Tibial nerve (tissue), 4 donors: ENCODE measurements around the gene SLC33A1. TPM values are rescaled to one million over a fixed set of nuclear protein-coding genes. Genes with fewer than 3 reads are reported as not detected.

ENCODE experiments used
- DNase-seq, 2 donors: peaks; one replicate each; pipeline ENCODE4 v3.0.0-alpha.2; 2019; ENCODE audit warnings: low spot score in 2 of 2
- H3K27ac ChIP-seq, 4 donors: fragments of 200-600 bp; sonication (generic) in 3 of 4; one replicate each; pipeline ENCODE4 v1.5.1; 2017 to 2019; ENCODE audit warnings: mild to moderate bottlenecking in 1 of 4
- H3K27me3 ChIP-seq, 2 donors: fragments of 200-600 bp; sonication (generic) in 1 of 2; one replicate each; pipeline versions ENCODE4 v1.5.1 to v1.6.0; 2017 to 2019
- H3K36me3 ChIP-seq, 3 donors: fragments of 200-600 bp; sonication (generic); one replicate each; pipeline ENCODE4 v1.5.1; 2018 to 2019
- H3K4me1 ChIP-seq, 4 donors: fragments of 200-600 bp; sonication (generic) in 3 of 4; one replicate each; pipeline ENCODE4 v1.5.1; 2017 to 2019
- H3K4me3 ChIP-seq, 4 donors: fragments of 200-600 bp; sonication (generic) in 3 of 4; one replicate each; pipeline ENCODE4 v1.5.1; 2017 to 2019; ENCODE audit warnings: mild to moderate bottlenecking in 1 of 4, moderate library complexity in 1 of 4
- H3K9me3 ChIP-seq, 4 donors: fragments of 200-600 bp; sonication (generic) in 3 of 4; one replicate each; pipeline ENCODE4 v1.5.1; 2017 to 2019
- EP300 ChIP-seq, 2 donors: sonication (generic); formaldehyde crosslinking; IDR thresholded peaks; one replicate each; pipeline ENCODE4 v1.6.1; 2017; ENCODE audit warnings: antibody characterized with exemption in 2 of 2, mild to moderate bottlenecking in 1 of 2
- POLR2A ChIP-seq, 2 donors: fragments of 450-650 bp; IDR thresholded peaks; one replicate each; pipeline ENCODE4 v1.6.1; 2017; ENCODE audit warnings: antibody characterized with exemption in 2 of 2, mild to moderate bottlenecking in 2 of 2, moderate library complexity in 2 of 2
- WGBS, 2 donors: methylation state at CpG; one replicate each; pipeline ENCODE4 v1.1.5; 2018; 5-methylcytosine and 5-hydroxymethylcytosine counted together
- total RNA-seq, 4 donors: library from RNA; depleted of rRNA; stranded (reverse); fragments of >200 nt; gene quantifications; one replicate each; pipeline ENCODE4 v1.1.0, GENCODE V29; 2016
- TF ChIP-seq, protein P1 (sequence below), 5 experiments: fragments of 200-600 bp in 3 of 5; fragments of 450-650 bp in 2 of 5; sonication (generic) in 3 of 5; IDR thresholded peaks; one replicate each; pipeline ENCODE4 v1.5.1; 2016 to 2019; ENCODE audit warnings: antibody characterized with exemption in 5 of 5, mild to moderate bottlenecking in 3 of 5, moderate library complexity in 2 of 5

Gene SLC33A1
- total RNA-seq, 4 donors from 2014 or later, result 26.4 to 30.6 (median 29.6) TPM

DNA sequence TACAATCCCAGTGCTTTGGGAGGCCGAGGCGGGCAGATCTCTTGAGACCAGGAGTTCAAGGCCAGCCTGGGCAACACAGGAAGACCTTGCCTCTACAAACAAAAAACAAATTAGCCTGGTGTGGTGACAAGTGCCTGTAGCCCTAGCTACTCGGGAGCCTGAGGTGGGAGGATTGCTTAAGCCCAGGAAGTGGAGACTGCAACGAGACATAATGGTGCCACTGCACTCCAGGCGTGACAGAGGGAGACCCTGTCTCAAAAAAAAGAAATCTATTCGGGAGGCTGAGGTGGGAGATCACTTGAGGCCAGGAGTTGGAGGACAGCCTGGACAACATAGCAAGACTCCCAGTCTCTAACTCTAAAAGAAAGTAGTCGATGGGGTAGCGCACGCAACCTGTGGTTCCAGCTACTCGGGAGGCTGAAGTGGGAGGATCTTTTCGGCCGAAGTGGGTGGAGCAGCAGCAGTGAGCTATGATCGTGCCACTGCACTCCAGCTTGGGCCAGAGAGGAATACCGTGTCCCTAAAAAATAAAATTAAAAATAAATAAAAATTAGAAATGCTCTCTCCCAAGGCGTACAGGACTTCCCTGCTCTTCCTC, 48.9 kb downstream of the SLC33A1 start:
- Histone ChIP-seq H3K9me3 (no peaks in the 10 kb centered on the region), H3K4me3 (peak overlapping the region; percentile 80 to 99 (median 90)), H3K36me3 (peaks cover 0 to 23% (median 0%) of the 10 kb centered on the region in 3 donors), H3K4me1 (peaks cover 0 to 16% (median 0%) of the 10 kb centered on the region in 4 donors), H3K27me3 (no peaks in the 10 kb centered on the region), H3K27ac (peak overlapping the region; percentile 89 to 96 (median 95))
- no peak for TF ChIP-seq EP300 (IDR thresholded peaks at IDR 0.05)
- TF ChIP-seq, protein P1, sequence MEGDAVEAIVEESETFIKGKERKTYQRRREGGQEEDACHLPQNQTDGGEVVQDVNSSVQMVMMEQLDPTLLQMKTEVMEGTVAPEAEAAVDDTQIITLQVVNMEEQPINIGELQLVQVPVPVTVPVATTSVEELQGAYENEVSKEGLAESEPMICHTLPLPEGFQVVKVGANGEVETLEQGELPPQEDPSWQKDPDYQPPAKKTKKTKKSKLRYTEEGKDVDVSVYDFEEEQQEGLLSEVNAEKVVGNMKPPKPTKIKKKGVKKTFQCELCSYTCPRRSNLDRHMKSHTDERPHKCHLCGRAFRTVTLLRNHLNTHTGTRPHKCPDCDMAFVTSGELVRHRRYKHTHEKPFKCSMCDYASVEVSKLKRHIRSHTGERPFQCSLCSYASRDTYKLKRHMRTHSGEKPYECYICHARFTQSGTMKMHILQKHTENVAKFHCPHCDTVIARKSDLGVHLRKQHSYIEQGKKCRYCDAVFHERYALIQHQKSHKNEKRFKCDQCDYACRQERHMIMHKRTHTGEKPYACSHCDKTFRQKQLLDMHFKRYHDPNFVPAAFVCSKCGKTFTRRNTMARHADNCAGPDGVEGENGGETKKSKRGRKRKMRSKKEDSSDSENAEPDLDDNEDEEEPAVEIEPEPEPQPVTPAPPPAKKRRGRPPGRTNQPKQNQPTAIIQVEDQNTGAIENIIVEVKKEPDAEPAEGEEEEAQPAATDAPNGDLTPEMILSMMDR (IDR thresholded peaks at IDR 0.05), result no peak
- no peak for TF ChIP-seq POLR2A (IDR thresholded peaks at IDR 0.05)
- DNase-seq, result peak in 1 of 2 donors; percentile 21
- 44 to 47% methylated on average over 15 of the region's 15 CpGs for WGBS, 2 donors

DNA sequence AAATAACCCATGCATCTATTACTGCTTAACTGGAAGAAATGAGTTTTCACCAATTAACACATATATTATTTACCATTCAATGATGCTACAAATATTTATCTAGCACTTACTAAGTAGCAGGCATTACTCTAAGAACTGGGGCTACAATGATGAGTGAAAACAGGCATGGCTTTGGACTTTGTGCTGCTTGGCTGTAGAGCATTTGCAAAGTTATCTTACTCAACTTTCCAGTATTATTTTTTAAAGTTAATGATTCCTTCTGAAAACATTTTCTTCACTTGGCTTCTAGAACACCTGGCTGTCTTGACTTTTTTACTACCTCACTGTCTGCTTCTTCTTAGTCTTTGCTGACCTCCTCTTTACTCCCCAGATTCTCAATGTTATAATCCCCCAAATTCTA, 49.9 kb downstream of the SLC33A1 start:
- Histone ChIP-seq H3K9me3 (no peaks in the 10 kb centered on the region), H3K4me1 (peaks cover 0 to 16% (median 0%) of the 10 kb centered on the region in 4 donors), H3K4me3 (no peak overlapping the region), H3K27me3 (no peaks in the 10 kb centered on the region), H3K27ac (no peak overlapping the region), H3K36me3 (peaks cover 0 to 33% (median 0%) of the 10 kb centered on the region in 3 donors)
- DNase-seq, result no peak
- TF ChIP-seq EP300 (IDR thresholded peaks at IDR 0.05) (no peak), POLR2A (IDR thresholded peaks at IDR 0.05) (no peak)
- TF ChIP-seq, protein P1 (IDR thresholded peaks at IDR 0.05), result no peak

DNA sequence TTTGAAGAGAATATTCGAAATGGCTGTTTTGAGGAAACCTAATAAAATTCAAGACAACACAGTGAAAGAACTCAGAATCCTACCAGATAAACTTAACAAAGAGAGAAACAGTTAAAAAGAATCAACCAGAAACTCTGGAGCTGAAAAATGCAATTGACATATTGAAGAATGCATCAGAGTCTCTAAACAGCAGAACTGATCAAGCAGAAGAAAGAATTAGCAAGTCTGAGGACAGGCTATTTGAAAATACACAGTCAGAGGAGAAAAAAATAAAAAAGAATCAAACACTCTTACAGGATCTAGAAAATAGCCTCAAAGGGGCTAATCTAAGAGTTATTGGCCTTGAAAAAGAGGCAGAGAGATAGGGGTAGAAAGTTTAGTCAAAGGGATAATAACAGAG, 61.7 kb downstream of the SLC33A1 start:
- no peak overlapping the region for H3K27ac ChIP-seq
- WGBS, 2 donors, result 96 to 100% methylated on average over 1 of the region's 1 CpG
- no peaks in the 10 kb centered on the region for H3K27me3 ChIP-seq
- TF ChIP-seq, protein P1 (IDR thresholded peaks at IDR 0.05), result no peak
- TF ChIP-seq POLR2A (IDR thresholded peaks at IDR 0.05) (no peak), EP300 (IDR thresholded peaks at IDR 0.05) (no peak)
- peaks cover 0 to 15% (median 0%) of the 10 kb centered on the region in 4 donors for H3K9me3 ChIP-seq
- peaks cover 0 to 69% (median 0%) of the 10 kb centered on the region in 3 donors for H3K36me3 ChIP-seq
- no peaks in the 10 kb centered on the region for H3K4me1 ChIP-seq
- no peak for DNase-seq
- H3K4me3 ChIP-seq, result no peak overlapping the region

DNA sequence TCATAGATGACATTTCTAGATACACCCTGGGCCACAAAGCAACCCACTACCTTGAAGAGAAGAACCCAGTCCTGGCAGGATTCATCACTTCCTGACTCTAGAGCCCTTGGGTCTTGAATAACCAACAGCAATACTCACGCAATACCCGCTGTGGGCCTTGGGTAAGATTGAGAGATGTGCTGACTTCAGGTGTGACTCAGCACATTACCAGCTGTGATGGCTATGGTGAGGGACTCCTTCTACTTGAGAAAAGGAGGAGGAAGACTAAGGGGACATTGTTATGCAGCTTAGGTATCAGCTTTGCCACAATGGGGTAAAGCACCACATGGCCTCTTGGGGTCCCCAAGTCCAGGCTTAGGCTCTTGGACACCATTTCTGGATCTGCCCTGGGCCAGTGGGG, 63.0 kb downstream of the SLC33A1 start:
- H3K9me3 ChIP-seq, result peaks cover 0 to 9% (median 0%) of the 10 kb centered on the region in 4 donors
- no peaks in the 10 kb centered on the region for H3K27me3 ChIP-seq
- no peaks in the 10 kb centered on the region for H3K4me1 ChIP-seq
- H3K4me3 ChIP-seq, result no peak overlapping the region
- no peak for DNase-seq
- H3K36me3 ChIP-seq, result peaks cover 0 to 57% (median 0%) of the 10 kb centered on the region in 3 donors
- WGBS, 2 donors, result 96 to 97% methylated on average over 2 of the region's 2 CpGs
- no peak overlapping the region for H3K27ac ChIP-seq
- TF ChIP-seq EP300 (IDR thresholded peaks at IDR 0.05) (no peak), POLR2A (IDR thresholded peaks at IDR 0.05) (no peak)
- TF ChIP-seq, protein P1 (IDR thresholded peaks at IDR 0.05), result no peak

DNA sequence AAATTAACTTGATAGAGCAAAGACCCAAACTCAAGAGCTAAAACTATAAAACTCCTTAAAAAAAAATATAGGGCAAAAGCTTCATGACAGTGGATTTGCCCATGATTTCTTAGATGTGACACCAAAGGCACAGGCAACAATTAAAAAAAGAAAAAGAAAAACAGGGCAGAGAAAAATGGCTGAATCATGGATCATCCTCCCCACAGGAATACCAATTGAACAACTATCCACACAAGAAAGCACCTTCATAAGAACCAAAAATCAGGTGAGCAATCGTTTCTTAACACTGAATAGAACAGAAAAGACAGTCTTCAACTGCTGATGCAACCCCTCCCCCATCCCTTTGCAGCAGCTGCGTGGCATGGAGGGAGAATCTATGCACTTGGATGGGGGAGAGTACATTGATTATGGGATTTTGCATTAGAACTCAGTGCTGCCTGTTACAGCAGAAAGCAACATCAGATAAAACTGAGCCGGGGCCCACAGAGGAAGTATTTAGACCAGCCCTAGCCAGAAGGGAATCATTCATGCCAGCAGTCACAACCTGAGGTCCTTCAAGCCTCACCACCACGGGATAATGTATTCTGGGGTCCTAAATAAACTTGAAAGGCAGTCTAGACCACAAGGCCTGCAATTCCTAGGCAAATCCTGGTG, 63.8 kb downstream of the SLC33A1 start:
- Histone ChIP-seq H3K9me3 (peaks cover 0 to 9% (median 0%) of the 10 kb centered on the region in 4 donors), H3K27me3 (no peaks in the 10 kb centered on the region), H3K27ac (no peak overlapping the region), H3K4me1 (no peaks in the 10 kb centered on the region), H3K36me3 (peaks cover 0 to 49% (median 0%) of the 10 kb centered on the region in 3 donors), H3K4me3 (no peak overlapping the region)
- TF ChIP-seq EP300 (IDR thresholded peaks at IDR 0.05) (no peak), POLR2A (IDR thresholded peaks at IDR 0.05) (no peak)
- TF ChIP-seq, protein P1 (IDR thresholded peaks at IDR 0.05), result no peak
- 73 to 80% methylated on average over 4 of the region's 4 CpGs for WGBS, 2 donors
- DNase-seq, result no peak
